CD14-positive monocyte (primary cell): ENCODE data around the gene KMT2B. TPM values are rescaled to one million over a fixed set of nuclear protein-coding genes. Genes with fewer than 3 reads are reported as not detected.

Source experiments
- DNase-seq, 3 donors: peaks; one replicate each; pipeline ENCODE4 v3.0.0-alpha.2; 2011 to 2022
- H2AFZ ChIP-seq: 2 replicates; pipeline ENCODE4 v1.6.0; 2012; ENCODE audit warnings: mild to moderate bottlenecking, low read depth, low read length, inconsistent platforms; ENCODE audit not compliant: insufficient read depth, poor library complexity, severe bottlenecking
- H3K27ac ChIP-seq, 2 donors: 1 replicate in 1 of 2; 2 replicates in 1 of 2; pipeline ENCODE4 v1.5.1; 2012 to 2013; ENCODE audit warnings: low read length in 2 of 2, control low read depth in 1 of 2, inconsistent platforms in 1 of 2, low read depth in 1 of 2, mild to moderate bottlenecking in 1 of 2
- H3K27me3 ChIP-seq, 2 donors: one replicate each; pipeline versions ENCODE4 v1.6.0 to v1.6.1; 2011 to 2013; ENCODE audit warnings: low read length in 2 of 2; ENCODE audit not compliant: control insufficient read depth in 2 of 2, insufficient read depth in 2 of 2
- H3K36me3 ChIP-seq, 2 donors: replicated peaks in 1 of 2; 1 replicate in 1 of 2; 2 replicates in 1 of 2; pipeline versions ENCODE4 v1.5.1 to v1.6.1; 2012 to 2013; ENCODE audit warnings: low read length in 2 of 2, control low read depth in 1 of 2, inconsistent platforms in 1 of 2, mild to moderate bottlenecking in 1 of 2; ENCODE audit not compliant: insufficient read depth in 2 of 2, control insufficient read depth in 1 of 2
- H3K4me1 ChIP-seq, 2 donors: 1 replicate in 1 of 2; 2 replicates in 1 of 2; pipeline versions ENCODE4 v1.5.1 to v1.6.1; 2012 to 2013; ENCODE audit warnings: low read length in 2 of 2, control low read depth in 1 of 2, inconsistent platforms in 1 of 2, mild to moderate bottlenecking in 1 of 2, moderate library complexity in 1 of 2; ENCODE audit not compliant: insufficient read depth in 2 of 2, control insufficient read depth in 1 of 2
- H3K4me2 ChIP-seq: replicated peaks from 2 replicates; pipeline ENCODE3; 2012; ENCODE audit warnings: low read length, moderate library complexity, mild to moderate bottlenecking; ENCODE audit not compliant: poor library complexity, severe bottlenecking; ENCODE audit errors: extremely low read depth
- H3K4me3 ChIP-seq, 3 experiments: fragments of 200-600 bp in 1 of 3; sonication (generic) in 1 of 3; replicated peaks in 1 of 3; 1 replicate in 2 of 3; 2 replicates in 1 of 3; pipeline ENCODE4 v1.5.1; 2011 to 2013; ENCODE audit warnings: low read length in 3 of 3, mild to moderate bottlenecking in 3 of 3, control low read depth in 2 of 3, low read depth in 2 of 3, inconsistent platforms in 1 of 3, moderate library complexity in 1 of 3
- H3K79me2 ChIP-seq: 2 replicates; pipeline ENCODE4 v1.6.0; 2012; ENCODE audit warnings: mild to moderate bottlenecking, control low read depth, inconsistent platforms, low read length, moderate library complexity; ENCODE audit not compliant: insufficient read depth
- H3K9ac ChIP-seq: 2 replicates; pipeline ENCODE4 v1.6.0; 2017; ENCODE audit warnings: low read length, mild to moderate bottlenecking; ENCODE audit not compliant: insufficient read depth, poor library complexity, severe bottlenecking
- H3K9me3 ChIP-seq, 2 donors: replicated peaks in 1 of 2; 1 replicate in 1 of 2; 2 replicates in 1 of 2; pipeline versions ENCODE4 v1.5.1 to v1.6.1; 2012 to 2013; ENCODE audit warnings: low read length in 2 of 2, control low read depth in 1 of 2; ENCODE audit not compliant: control insufficient read depth in 1 of 2, insufficient read depth in 1 of 2
- H4K20me1 ChIP-seq: 2 replicates; pipeline ENCODE4 v1.6.0; 2012; ENCODE audit warnings: mild to moderate bottlenecking, low read length, control low read depth, moderate library complexity; ENCODE audit not compliant: insufficient read depth
- H3K27ac Mint-ChIP-seq, 7 donors: one replicate each; pipeline ENCODE4 v1.8.0; 2020; ENCODE audit warnings: mild to moderate bottlenecking in 7 of 7, mixed read lengths in 7 of 7, moderate library complexity in 6 of 7, inconsistent platforms in 2 of 7
- H3K27me3 Mint-ChIP-seq, 3 donors: one replicate each; pipeline ENCODE4 v1.8.0; 2021 to 2022; ENCODE audit warnings: low read depth in 3 of 3, mild to moderate bottlenecking in 3 of 3, mixed read lengths in 3 of 3, moderate library complexity in 3 of 3, inconsistent platforms in 1 of 3
- H3K36me3 Mint-ChIP-seq, 2 donors: one replicate each; pipeline ENCODE4 v1.8.0; 2020; ENCODE audit warnings: mixed read lengths in 2 of 2, inconsistent platforms in 1 of 2, mild to moderate bottlenecking in 1 of 2
- H3K4me1 Mint-ChIP-seq: one replicate; pipeline ENCODE4 v1.8.0; 2020; ENCODE audit warnings: mild to moderate bottlenecking, mixed read lengths
- H3K4me3 Mint-ChIP-seq, 2 donors: one replicate each; pipeline ENCODE4 v1.8.0; 2020; ENCODE audit warnings: mild to moderate bottlenecking in 2 of 2, mixed read lengths in 2 of 2, moderate library complexity in 1 of 2
- H3K9me3 Mint-ChIP-seq, 7 donors: one replicate each; pipeline ENCODE4 v1.8.0; 2020 to 2022; ENCODE audit warnings: mixed read lengths in 7 of 7, mild to moderate bottlenecking in 6 of 7, moderate library complexity in 6 of 7, inconsistent platforms in 2 of 7
- WGBS: methylation state at CpG from one replicate; pipeline ENCODE4 v1.1.5; 2013; ENCODE audit warnings: missing lambda C conversion rate; ENCODE audit not compliant: insufficient coverage; 5-methylcytosine and 5-hydroxymethylcytosine counted together
- intact Hi-C, 2 donors: fragments of 100-400 bp; cut with micrococcal nuclease; formaldehyde crosslinking; loops; one replicate each; pipeline versions ENCODE4 v1.15.0 to v1.15.1; 2023
- polyA plus RNA-seq, 3 donors: library from polyadenylated mRNA; depleted of rRNA in 1 of 3; unstranded in 2 of 3; stranded (reverse) in 1 of 3; fragments of 300-500 nt in 2 of 3; fragments of >200 nt in 1 of 3; fragmentation: Illumina TruSeq in 2 of 3; gene quantifications; 1 replicate in 2 of 3; 2 replicates in 1 of 3; pipeline ENCODE4 v1.2.3, GENCODE V29; 2012 to 2021
- TF ChIP-seq, protein P1 (sequence below): fragments of 200-600 bp; IDR thresholded peaks from one replicate; pipeline ENCODE4 v1.8.0; 2022; ENCODE audit warnings: antibody characterized with exemption, mild to moderate bottlenecking

Gene KMT2B
- polyA plus RNA-seq, 3 donors = 0.32 to 63.6 (median 0.65) TPM

DNA sequence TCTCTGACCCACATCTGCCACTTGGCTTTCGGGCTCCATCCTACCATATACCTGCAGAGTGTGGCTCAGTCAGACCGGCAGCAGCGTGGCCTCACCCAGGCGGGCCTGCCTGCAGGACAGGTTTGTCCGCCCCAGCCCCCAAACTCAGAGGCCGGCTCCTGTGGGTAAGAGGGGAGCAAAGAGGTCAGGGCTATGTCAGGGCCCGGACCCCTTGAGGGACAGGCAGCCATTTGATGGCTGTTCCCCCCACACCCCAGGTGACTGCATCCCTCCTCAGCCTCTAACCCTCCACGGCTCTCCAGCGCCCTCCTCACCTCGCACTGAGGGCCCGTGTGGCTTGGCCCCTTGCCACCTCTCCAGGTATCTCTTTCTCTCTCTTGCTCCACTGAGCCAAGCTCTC, 25.8 kb upstream of the KMT2B start:
- Mint-ChIP-seq H3K9me3 (peaks cover 0 to 5% (median 2%) of the 10 kb centered on the region in 7 donors), H3K27me3 (peaks cover 0 to 10% (median 6%) of the 10 kb centered on the region in 3 donors), H3K4me1 (no peaks in the 10 kb centered on the region), H3K36me3 (no peaks in the 10 kb centered on the region), H3K27ac (no peak overlapping the region), H3K4me3 (no peak overlapping the region)
- H4K20me1 ChIP-seq = no peaks in the 10 kb centered on the region
- H3K4me1 ChIP-seq = no peaks in the 10 kb centered on the region
- TF ChIP-seq, protein P1, sequence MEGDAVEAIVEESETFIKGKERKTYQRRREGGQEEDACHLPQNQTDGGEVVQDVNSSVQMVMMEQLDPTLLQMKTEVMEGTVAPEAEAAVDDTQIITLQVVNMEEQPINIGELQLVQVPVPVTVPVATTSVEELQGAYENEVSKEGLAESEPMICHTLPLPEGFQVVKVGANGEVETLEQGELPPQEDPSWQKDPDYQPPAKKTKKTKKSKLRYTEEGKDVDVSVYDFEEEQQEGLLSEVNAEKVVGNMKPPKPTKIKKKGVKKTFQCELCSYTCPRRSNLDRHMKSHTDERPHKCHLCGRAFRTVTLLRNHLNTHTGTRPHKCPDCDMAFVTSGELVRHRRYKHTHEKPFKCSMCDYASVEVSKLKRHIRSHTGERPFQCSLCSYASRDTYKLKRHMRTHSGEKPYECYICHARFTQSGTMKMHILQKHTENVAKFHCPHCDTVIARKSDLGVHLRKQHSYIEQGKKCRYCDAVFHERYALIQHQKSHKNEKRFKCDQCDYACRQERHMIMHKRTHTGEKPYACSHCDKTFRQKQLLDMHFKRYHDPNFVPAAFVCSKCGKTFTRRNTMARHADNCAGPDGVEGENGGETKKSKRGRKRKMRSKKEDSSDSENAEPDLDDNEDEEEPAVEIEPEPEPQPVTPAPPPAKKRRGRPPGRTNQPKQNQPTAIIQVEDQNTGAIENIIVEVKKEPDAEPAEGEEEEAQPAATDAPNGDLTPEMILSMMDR = no peak
- H3K9me3 ChIP-seq = no peaks in the 10 kb centered on the region
- H3K9ac ChIP-seq = no peak overlapping the region
- no peak for DNase-seq
- H3K27me3 ChIP-seq = no peaks in the 10 kb centered on the region
- H3K27ac ChIP-seq = no peak overlapping the region
- H2AFZ ChIP-seq = no peak overlapping the region
- intact Hi-C loops = loop anchor here in 1 of 2 donors (5.0 kb wide), 1 partner anchor 240 kb away; no protein-coding TSS in a partner anchor
- no peaks in the 10 kb centered on the region for H3K79me2 ChIP-seq
- no peak overlapping the region for H3K4me2 ChIP-seq
- no peak overlapping the region for H3K4me3 ChIP-seq
- H3K36me3 ChIP-seq = no peaks in the 10 kb centered on the region
- WGBS = 93% methylated on average over 7 of the region's 11 CpGs

DNA sequence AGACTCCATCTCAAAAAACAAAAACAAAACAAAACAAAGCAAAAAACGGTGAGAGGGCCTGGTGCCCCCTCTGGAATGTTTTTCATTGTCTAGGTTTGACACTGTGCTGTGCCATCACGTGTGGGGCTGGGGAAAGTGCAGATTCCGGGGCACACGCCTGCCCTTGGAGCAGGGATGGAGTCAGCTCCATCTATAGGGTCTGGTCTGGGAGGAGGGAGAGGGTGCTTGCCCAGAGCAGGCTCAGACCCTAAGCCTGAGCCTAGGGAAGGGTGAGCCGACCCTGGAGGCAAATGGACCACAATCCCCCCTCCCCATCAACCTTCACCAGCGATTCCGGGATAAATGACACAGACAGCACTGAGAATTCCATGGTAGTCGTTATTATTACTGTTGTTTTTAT, 24.4 kb upstream of the KMT2B start:
- Histone ChIP-seq H3K79me2 (no peaks in the 10 kb centered on the region), H3K4me1 (no peaks in the 10 kb centered on the region), H3K36me3 (no peaks in the 10 kb centered on the region), H4K20me1 (no peaks in the 10 kb centered on the region), H3K27ac (no peak overlapping the region), H2AFZ (no peak overlapping the region), H3K9ac (no peak overlapping the region), H3K9me3 (no peaks in the 10 kb centered on the region), H3K4me2 (no peak overlapping the region), H3K27me3 (no peaks in the 10 kb centered on the region), H3K4me3 (no peak overlapping the region)
- Mint-ChIP-seq H3K4me1 (no peaks in the 10 kb centered on the region), H3K4me3 (no peak overlapping the region), H3K36me3 (no peaks in the 10 kb centered on the region), H3K27ac (no peak overlapping the region), H3K27me3 (peaks cover 2 to 10% (median 10%) of the 10 kb centered on the region in 3 donors), H3K9me3 (peaks cover 0 to 5% (median 2%) of the 10 kb centered on the region in 7 donors)
- no peak for DNase-seq
- TF ChIP-seq, protein P1 = no peak
- WGBS = 35% methylated on average over 2 of the region's 8 CpGs
- intact Hi-C loops = loop anchor here in 1 of 2 donors (5.0 kb wide), 1 partner anchor 239 kb away; no protein-coding TSS in a partner anchor
